Adipose tissue (tissue), 3 donors: ENCODE results near the gene OR2AG1. TPM values are rescaled to one million over a fixed set of nuclear protein-coding genes. Genes with fewer than 3 reads are reported as not detected.

Experiments
- H3K27ac ChIP-seq: one replicate; pipeline ENCODE4 v1.5.1; 2013; ENCODE audit warnings: low read depth, low read length
- WGBS, 3 donors: extraction: QIAGEN DNeasy Blood & Tissue Kit; methylation state at CpG; one replicate each; pipeline ENCODE4 v1.1.7; 2013; 5-methylcytosine and 5-hydroxymethylcytosine counted together
- polyA plus RNA-seq, 3 donors: library from polyadenylated mRNA; stranded (reverse); fragments of 200-250 nt; gene quantifications; one replicate each; pipeline ENCODE4 v1.2.3, GENCODE V29; 2013
- donor health status: healthy with polysubstance abuse.
- donor health status: Bipolar disorder and iron deficiency.
- donor health status: healthy.

Gene OR2AG1, protein sequence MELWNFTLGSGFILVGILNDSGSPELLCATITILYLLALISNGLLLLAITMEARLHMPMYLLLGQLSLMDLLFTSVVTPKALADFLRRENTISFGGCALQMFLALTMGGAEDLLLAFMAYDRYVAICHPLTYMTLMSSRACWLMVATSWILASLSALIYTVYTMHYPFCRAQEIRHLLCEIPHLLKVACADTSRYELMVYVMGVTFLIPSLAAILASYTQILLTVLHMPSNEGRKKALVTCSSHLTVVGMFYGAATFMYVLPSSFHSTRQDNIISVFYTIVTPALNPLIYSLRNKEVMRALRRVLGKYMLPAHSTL
- not detected for polyA plus RNA-seq

- 69 to 81% (median 76%) methylated on average over 2 of the region's 2 CpGs for WGBS, 3 donors
- H3K27ac ChIP-seq = no peak within 1 kb of the TSS
These were observed at the start of gene OR2AG1 for GRCh38 chr11:6782720-6783119. Gene OR2AG1, plus strand, starts transcription at chr11:6783020. Its CDS starts 2,018 bp downstream, at chr11:6785038.

DNA sequence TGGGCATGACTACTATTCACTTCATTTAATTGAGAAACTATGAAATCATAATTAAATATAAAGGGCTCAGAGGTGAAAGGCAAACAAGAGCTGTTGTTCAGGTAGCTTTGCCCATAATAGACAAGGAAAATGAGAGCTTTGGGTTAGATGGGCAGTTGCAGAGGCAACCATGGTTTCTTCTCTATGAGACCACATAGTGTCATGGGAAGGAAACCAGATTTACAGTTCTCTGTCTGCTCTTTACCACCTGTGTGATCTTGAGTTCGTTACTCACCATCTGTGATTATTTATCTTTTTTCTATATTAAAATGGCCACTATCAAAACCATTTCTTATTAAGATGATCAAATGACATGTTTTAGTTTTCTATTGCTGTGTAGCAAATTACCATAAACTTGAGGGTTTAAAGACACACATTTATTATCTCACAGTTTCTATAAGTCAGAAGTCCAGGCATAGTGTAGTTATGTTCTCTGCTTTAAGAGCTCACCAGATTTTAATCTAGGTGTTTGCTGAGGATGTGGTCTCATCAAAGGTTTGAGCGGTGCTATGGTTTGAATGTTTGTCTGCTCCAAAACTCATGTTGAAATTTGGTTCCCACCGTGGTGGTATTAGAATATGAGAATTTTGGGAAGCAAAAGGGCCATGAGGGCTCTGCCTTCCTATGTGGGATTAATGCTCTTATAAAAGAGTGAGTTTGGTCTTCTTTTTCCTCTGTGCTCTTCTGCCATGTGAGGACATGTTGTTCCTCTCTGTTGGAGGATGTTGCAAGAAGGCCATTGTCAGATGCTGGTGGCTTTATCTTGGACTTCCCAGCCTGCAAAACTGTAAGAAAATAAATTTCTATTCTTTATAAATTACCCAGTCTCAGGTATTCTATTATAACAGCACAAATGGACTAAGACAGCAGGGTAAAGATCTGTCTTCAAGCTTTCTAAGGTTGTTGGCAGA lies 49.2 kb upstream of the OR2AG1 start:
- H3K27ac ChIP-seq = no peak overlapping the region
- 67 to 75% (median 72%) methylated on average over 3 of the region's 3 CpGs for WGBS, 3 donors

GRCh38 chr11:6734616-6735015 lies 48.2 kb upstream of the OR2AG1 start:
- no peak overlapping the region for H3K27ac ChIP-seq
- WGBS, 3 donors = 74 to 79% (median 77%) methylated on average over 3 of the region's 3 CpGs

DNA sequence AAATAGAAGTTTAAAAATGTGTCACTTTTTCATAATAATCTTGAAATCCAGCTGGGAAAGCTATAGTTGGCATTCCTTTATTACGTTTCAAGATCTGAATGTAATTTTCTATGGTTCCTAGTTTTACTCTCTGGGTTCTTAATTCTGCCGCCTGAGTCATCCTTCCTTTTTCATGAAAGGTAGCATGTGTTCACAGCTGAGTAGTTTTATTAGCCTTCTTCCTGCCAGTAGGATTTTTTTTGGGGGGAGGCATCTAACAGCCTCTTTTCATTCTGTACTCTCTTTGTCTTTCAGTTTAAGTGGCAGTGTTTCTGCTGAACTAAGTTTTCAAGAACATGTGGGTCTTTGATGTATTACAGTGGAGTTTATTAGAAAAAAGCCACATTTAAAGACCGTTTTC lies 47.5 kb upstream of the OR2AG1 start:
- WGBS, 3 donors = 47 to 61% (median 50%) methylated on average over 3 of the region's 3 CpGs
- no peak overlapping the region for H3K27ac ChIP-seq

GRCh38 chr11:6736495-6737121 lies 46.2 kb upstream of the OR2AG1 start:
- H3K27ac ChIP-seq = no peak overlapping the region
- 48 to 66% (median 56%) methylated on average over 3 of the region's 3 CpGs for WGBS, 3 donors

DNA sequence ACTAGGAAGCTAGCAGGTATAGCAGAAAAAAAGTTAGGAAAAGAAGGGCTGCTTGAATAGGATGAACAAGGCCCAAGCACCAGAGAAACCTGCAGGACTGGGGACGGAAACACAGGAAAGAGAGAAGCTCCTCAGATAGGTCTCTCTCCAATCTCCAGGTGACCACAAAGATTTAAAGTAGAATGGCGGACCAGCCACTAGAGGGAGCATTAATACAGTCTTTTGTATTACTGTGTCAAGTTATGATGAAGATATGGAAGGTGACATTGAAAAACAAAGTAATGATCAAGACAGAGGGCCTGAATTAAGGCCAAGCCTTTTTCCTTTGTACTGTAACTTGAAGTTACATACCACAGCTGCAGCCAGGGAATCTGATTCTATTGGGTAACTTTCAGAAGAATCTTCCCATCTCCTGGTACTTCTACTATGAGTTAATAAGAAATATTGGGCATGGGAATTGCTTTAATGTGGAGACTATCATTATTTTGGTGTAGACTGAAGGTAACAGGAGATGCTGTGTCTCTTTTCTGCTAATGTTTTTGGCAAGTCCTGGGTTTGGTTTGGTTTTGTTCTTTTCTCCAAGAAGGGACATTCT lies 44.9 kb upstream of the OR2AG1 start:
- no peak overlapping the region for H3K27ac ChIP-seq
- WGBS, 3 donors = 8 to 16% (median 10%) methylated on average over 2 of the region's 2 CpGs

- WGBS, 3 donors = 85 to 91% (median 86%) methylated on average over 1 of the region's 1 CpG
- no peak overlapping the region for H3K27ac ChIP-seq
These were observed 44.2 kb upstream of the OR2AG1 start for GRCh38 chr11:6738590-6738989.

DNA sequence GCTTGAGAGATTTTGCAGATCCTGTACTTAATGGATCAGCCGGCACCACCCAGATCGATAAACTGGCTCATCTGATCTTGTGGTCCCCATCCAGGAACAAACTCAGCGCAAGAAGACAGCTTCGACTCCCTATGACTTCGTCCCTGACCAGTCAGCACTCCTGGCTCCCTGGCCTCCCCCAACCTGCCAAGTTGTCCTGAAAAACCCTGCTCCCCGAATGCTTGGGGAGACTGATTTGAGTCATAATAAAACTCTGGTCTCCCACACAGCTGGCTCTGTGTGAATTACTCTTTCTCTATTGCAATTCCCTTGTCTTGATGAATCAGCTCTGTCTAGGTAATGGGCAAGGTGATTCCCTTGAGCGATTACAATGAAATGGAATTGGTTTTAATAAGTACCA lies 40.6 kb upstream of the OR2AG1 start:
- H3K27ac ChIP-seq = no peak overlapping the region
- WGBS, 3 donors = 68 to 77% (median 69%) methylated on average over 7 of the region's 7 CpGs

- WGBS, 3 donors = 64 to 72% (median 65%) methylated on average over 4 of the region's 4 CpGs
- no peak overlapping the region for H3K27ac ChIP-seq
These were observed 37.8 kb upstream of the OR2AG1 start for GRCh38 chr11:6745018-6745417.

DNA sequence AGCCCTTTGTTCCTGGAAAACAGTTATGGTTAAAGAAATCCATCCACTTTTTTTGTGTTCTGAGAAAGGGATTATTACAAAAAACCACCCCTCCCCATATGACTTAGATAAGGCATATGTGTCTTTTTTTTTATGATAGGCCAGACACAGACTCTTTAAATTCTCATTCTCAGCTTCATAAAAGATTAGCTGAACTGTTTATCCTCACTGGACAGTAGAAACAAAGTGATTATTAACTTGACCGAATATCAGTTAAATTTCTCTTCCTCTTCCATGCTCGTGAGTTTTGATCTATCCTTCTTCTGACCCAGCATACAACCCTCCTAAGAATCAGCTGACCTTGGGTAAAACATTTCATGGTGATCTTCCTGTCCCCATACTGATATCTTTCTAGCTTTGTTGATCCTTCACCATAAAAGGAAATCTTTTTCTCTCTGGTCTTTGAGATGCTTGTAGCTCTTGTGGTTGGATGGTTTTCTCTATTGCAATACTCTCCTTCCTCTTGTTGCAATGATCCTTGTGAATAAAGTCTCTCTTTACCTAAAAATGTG lies 37.3 kb upstream of the OR2AG1 start:
- WGBS, 3 donors = 23 to 60% (median 39%) methylated on average over 2 of the region's 2 CpGs
- no peak overlapping the region for H3K27ac ChIP-seq

- no peak overlapping the region for H3K27ac ChIP-seq
- WGBS, 3 donors = 18 to 63% (median 21%) methylated on average over 5 of the region's 5 CpGs
These were observed 36.7 kb upstream of the OR2AG1 start for GRCh38 chr11:6746086-6746618.

- H3K27ac ChIP-seq = no peak overlapping the region
- WGBS, 3 donors = 42 to 74% (median 62%) methylated on average over 1 of the region's 1 CpG
These were observed 36.2 kb upstream of the OR2AG1 start for GRCh38 chr11:6746626-6747025.

DNA sequence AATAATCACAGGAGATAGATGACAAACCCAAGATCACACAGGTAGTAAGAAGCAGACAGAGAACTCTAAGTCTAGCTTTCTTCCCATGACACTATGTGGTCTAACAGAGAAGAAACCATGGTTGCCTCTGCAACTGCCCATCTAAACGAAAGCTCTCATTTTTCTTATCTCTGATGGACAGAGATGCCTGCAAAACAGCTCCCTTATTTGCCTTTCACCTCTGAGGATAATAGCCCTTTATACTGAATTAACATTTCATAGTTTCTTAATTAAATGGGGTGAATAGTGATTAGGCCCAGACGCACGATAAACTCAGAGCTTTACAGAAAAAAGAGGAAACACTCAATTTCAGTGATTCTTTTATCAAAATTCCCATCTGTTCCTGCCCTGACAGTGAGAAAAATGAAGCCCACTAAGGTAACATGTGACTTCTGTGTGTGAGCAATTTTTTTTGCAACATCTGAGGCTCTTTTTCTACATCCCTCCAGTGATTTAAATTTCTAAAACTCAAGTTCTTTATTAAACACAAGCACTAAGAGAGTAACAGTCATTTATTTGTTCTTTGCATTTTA lies 35.6 kb upstream of the OR2AG1 start:
- no peak overlapping the region for H3K27ac ChIP-seq
- 52 to 75% (median 59%) methylated on average over 3 of the region's 3 CpGs for WGBS, 3 donors

DNA sequence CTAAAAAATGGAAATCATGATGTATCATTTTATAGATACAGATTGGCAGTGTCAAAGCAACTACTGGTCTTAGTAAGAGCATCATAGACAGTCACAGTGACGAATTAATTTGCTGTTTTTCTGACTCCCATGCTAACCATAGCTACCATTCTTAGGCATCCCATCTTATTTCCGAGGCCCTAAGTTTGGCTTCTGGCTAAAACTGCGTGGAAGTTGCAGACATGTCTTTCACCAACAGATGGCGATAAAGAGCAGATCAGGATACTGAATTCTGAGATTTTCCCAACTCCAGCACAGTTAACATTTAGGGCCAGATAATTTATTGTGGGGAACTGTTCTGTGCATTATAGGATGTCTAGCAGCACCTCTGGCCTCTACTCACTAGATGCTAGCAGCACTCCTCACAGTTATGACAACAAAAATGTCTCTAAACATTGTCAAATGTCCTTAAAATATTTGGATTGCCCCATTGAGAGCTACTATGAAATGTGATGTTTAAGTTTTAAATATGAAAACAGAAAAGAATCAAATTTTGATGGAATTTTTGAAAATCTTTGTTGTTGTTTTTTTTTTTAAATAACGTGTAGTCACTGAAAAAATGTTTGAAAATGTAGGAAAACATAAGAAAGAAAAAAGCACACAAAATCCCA lies 27.4 kb upstream of the OR2AG1 start:
- WGBS, 3 donors = 8 to 11% (median 9%) methylated on average over 5 of the region's 5 CpGs
- H3K27ac ChIP-seq = no peak overlapping the region

GRCh38 chr11:6755953-6756347 lies 26.9 kb upstream of the OR2AG1 start:
- 36 to 91% (median 85%) methylated on average over 1 of the region's 1 CpG for WGBS, 3 donors

DNA sequence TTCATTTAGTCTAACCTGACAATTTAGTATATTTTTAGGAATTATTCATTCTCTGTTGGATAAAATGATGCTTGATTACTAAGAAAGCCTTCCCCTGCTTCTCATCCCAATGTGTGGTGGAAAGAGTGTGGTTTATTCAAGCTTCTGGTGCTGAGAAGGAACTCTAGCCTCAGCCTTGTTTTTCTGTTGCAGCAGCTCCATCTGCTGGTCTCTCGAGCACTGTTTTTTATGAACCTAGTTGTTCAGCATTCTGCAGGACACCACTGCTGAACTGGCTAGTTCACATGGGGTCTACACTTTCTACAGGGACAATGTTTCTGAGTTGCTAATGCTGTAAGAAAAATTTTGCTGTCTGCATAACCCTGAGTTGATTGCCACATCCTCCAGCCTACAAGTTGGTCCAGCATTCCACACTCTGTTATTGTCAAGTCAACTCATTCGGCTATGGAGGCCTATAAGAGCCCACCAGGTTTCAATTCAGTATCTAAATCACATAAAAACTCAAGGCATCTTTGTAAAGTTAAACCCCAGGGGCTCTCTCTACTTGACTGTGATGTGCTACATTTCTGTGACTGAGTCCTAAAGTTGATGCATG lies 25.4 kb upstream of the OR2AG1 start:
- no peak overlapping the region for H3K27ac ChIP-seq
- WGBS, 3 donors = 48 to 50% (median 50%) methylated on average over 2 of the region's 2 CpGs

More at GRCh38 chr11:6755953-6756347, 26.9 kb upstream of the OR2AG1 start:
- no peak overlapping the region for H3K27ac ChIP-seq
